ENCODE measurements around the gene SEPTIN12. TPM values are rescaled to one million over a fixed set of nuclear protein-coding genes. Genes with fewer than 3 reads are reported as not detected.

The SEPTIN12 gene
- polyA plus RNA-seq, 2 donors = 0.07 TPM; not detected in 1

DNA sequence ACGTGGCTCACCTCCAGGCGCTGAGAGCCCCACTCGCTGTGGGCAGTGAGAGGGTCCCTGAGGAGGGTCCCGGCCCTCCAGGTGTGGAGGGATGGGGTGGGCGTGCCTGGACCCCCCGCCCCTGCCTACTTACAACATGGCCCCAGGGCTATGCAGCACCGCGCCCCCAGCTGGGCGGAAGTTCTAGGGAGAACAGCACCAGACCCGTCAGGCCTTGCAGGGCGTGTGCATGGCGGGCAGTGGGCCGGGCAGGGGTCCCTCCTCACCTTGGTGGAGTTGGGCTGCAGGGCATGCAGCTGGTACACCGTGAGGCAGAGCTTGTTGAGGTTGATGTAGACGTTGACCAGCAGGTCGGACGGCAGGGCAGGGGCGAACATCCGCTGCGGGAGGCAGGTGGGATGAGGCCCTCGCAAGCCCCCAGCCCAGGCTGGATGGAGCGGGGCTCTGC, 9.7 kb upstream of the SEPTIN12 start:
- Histone ChIP-seq H3K27ac (ENCODE audit: low read depth in 2 of 2, low read length in 1 of 2) (no peak overlapping the region), H3K27me3 (ENCODE audit: control insufficient read depth in 1 of 2, insufficient read depth in 2 of 2, low read length in 2 of 2) (no peaks in the 10 kb centered on the region), H3K4me3 (ENCODE audit: low read depth in 1 of 2, low read length in 2 of 2) (no peak overlapping the region), H3K9me3 (ENCODE audit: control insufficient read depth in 2 of 2, insufficient read depth in 1 of 2, low read depth in 1 of 2, low read length in 1 of 2) (no peaks in the 10 kb centered on the region), H3K4me1 (ENCODE audit: control insufficient read depth in 2 of 2, insufficient read depth in 2 of 2, low read length in 1 of 2) (peaks cover 0 to 16% of the 10 kb centered on the region in 2 donors), H3K36me3 (ENCODE audit: control insufficient read depth in 2 of 2, insufficient read depth in 2 of 2, low read length in 1 of 2) (peaks cover 7 to 23% of the 10 kb centered on the region in 2 donors)
- WGBS, 2 donors = 89 to 90% methylated on average over 22 of the region's 22 CpGs

- Histone ChIP-seq H3K27ac (ENCODE audit: low read depth in 2 of 2, low read length in 1 of 2) (no peak overlapping the region), H3K4me3 (ENCODE audit: low read depth in 1 of 2, low read length in 2 of 2) (no peak overlapping the region), H3K36me3 (ENCODE audit: control insufficient read depth in 2 of 2, insufficient read depth in 2 of 2, low read length in 1 of 2) (peaks cover 7 to 23% of the 10 kb centered on the region in 2 donors), H3K4me1 (ENCODE audit: control insufficient read depth in 2 of 2, insufficient read depth in 2 of 2, low read length in 1 of 2) (peaks cover 0 to 16% of the 10 kb centered on the region in 2 donors), H3K9me3 (ENCODE audit: control insufficient read depth in 2 of 2, insufficient read depth in 1 of 2, low read depth in 1 of 2, low read length in 1 of 2) (no peaks in the 10 kb centered on the region), H3K27me3 (ENCODE audit: control insufficient read depth in 1 of 2, insufficient read depth in 2 of 2, low read length in 2 of 2) (no peaks in the 10 kb centered on the region)
- WGBS, 2 donors = 88 to 91% methylated on average over 20 to 21 of the region's 21 CpGs
Measured at GRCh38 chr16:4796982-4797804, 9.0 kb upstream of the SEPTIN12 start.

DNA sequence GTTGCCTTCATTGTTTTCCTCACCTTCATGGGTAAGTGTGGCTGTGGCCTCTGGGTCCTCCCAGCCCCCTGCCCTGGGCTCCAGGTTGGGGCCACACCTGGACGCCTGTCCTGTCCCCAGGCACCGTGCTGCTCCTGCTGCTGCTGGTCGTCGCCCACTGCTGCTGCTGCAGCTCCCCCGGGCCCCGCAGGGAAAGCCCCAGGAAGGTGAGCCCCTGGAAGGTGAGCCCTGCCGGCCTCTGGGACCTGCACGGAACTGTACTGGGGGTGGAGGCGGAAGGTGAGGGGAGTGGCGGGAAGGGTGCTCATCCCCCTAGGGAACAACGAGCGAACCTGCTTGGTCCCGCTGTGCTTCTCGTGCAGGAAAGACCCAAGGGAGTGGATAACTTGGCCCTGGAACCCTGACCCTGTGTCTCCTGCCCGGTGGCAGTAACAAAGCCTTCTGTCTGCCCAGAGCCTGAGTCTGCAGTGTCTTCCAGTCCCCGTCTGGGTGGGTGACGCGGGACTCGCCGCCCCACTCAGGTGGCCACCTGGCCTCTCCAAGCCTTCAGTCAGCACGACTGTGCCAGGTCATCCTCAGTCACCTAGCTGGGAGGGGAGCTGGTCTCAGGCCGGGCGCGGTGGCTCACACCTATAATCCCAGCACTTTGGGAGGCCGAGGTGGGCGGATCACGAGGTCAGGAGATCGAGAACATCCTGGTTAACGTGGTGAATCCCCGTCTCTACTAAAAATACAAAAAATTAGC, 7.9 kb upstream of the SEPTIN12 start:
- H3K4me1 ChIP-seq (ENCODE audit: control insufficient read depth in 2 of 2, insufficient read depth in 2 of 2, low read length in 1 of 2) = peaks cover 0 to 10% of the 10 kb centered on the region in 2 donors
- no peaks in the 10 kb centered on the region for H3K9me3 ChIP-seq (ENCODE audit: control insufficient read depth in 2 of 2, insufficient read depth in 1 of 2, low read depth in 1 of 2, low read length in 1 of 2)
- H3K4me3 ChIP-seq (ENCODE audit: low read depth in 1 of 2, low read length in 2 of 2) = no peak overlapping the region
- H3K27me3 ChIP-seq (ENCODE audit: control insufficient read depth in 1 of 2, insufficient read depth in 2 of 2, low read length in 2 of 2) = no peaks in the 10 kb centered on the region
- H3K36me3 ChIP-seq (ENCODE audit: control insufficient read depth in 2 of 2, insufficient read depth in 2 of 2, low read length in 1 of 2) = peaks cover 7 to 23% of the 10 kb centered on the region in 2 donors
- H3K27ac ChIP-seq (ENCODE audit: low read depth in 2 of 2, low read length in 1 of 2) = no peak overlapping the region
- 79 to 89% methylated on average over 30 of the region's 30 CpGs for WGBS, 2 donors

- Histone ChIP-seq H3K27me3 (ENCODE audit: control insufficient read depth in 1 of 2, insufficient read depth in 2 of 2, low read length in 2 of 2) (no peaks in the 10 kb centered on the region), H3K9me3 (ENCODE audit: control insufficient read depth in 2 of 2, insufficient read depth in 1 of 2, low read depth in 1 of 2, low read length in 1 of 2) (no peaks in the 10 kb centered on the region), H3K4me3 (ENCODE audit: low read depth in 1 of 2, low read length in 2 of 2) (peak within 1 kb of the TSS; percentile 5 to 19), H3K36me3 (ENCODE audit: control insufficient read depth in 2 of 2, insufficient read depth in 2 of 2, low read length in 1 of 2) (peaks cover 7 to 20% of the 10 kb centered on the region in 2 donors), H3K27ac (ENCODE audit: low read depth in 2 of 2, low read length in 1 of 2) (no peak within 1 kb of the TSS), H3K4me1 (ENCODE audit: control insufficient read depth in 2 of 2, insufficient read depth in 2 of 2, low read length in 1 of 2) (peaks cover 0 to 4% of the 10 kb centered on the region in 2 donors)
- WGBS, 2 donors = 56 to 69% methylated on average over 14 of the region's 14 CpGs
Measured at GRCh38 chr16:4795181-4795827, 7.2 kb upstream of the SEPTIN12 start, which contains the start of gene SMIM22. Gene SMIM22, plus strand, starts transcription at chr16:4795369. Its CDS starts 366 bp downstream, at chr16:4795735.

DNA sequence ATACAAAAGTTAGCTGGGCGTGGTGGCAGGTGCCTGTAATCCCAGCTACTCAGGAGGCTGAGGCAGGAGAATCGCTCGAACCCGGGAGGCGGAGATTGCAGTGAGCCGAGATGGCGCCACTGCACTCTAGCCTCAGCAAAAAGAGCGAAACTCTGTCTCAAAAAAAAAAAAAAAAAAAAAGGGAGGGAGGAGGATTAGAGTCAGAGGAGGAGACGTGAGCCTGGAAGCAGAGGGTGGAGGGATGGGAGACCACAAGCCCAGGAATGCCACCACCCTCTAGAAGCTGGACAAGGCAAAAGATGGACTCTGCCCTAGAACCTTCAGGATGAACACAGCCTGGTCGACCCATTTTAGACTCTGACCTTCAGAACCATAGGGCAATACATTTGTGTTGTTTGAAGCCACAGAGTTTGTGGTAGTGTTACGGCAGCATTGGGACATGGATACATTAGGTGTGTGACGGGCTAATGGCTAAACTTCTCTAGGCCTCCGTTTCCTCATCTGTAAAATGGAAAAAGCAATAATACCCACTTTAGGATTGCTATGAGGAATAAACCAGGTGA, 4.9 kb upstream of the SEPTIN12 start:
- Histone ChIP-seq H3K9me3 (ENCODE audit: control insufficient read depth in 2 of 2, insufficient read depth in 1 of 2, low read depth in 1 of 2, low read length in 1 of 2) (no peaks in the 10 kb centered on the region), H3K36me3 (ENCODE audit: control insufficient read depth in 2 of 2, insufficient read depth in 2 of 2, low read length in 1 of 2) (peaks cover 4 to 10% of the 10 kb centered on the region in 2 donors), H3K4me3 (ENCODE audit: low read depth in 1 of 2, low read length in 2 of 2) (no peak overlapping the region), H3K27ac (ENCODE audit: low read depth in 2 of 2, low read length in 1 of 2) (no peak overlapping the region), H3K27me3 (ENCODE audit: control insufficient read depth in 1 of 2, insufficient read depth in 2 of 2, low read length in 2 of 2) (no peaks in the 10 kb centered on the region), H3K4me1 (ENCODE audit: control insufficient read depth in 2 of 2, insufficient read depth in 2 of 2, low read length in 1 of 2) (peaks cover 0 to 3% of the 10 kb centered on the region in 2 donors)
- whole genome bisulfite sequencing, 2 donors = 70 to 75% methylated on average over 12 to 13 of the region's 13 CpGs

GRCh38 chr16:4790871-4791270, 2.7 kb upstream of the SEPTIN12 start:
- H3K9me3 ChIP-seq (ENCODE audit: control insufficient read depth in 2 of 2, insufficient read depth in 1 of 2, low read depth in 1 of 2, low read length in 1 of 2) = no peaks in the 10 kb centered on the region
- no peaks in the 10 kb centered on the region for H3K36me3 ChIP-seq (ENCODE audit: control insufficient read depth in 2 of 2, insufficient read depth in 2 of 2, low read length in 1 of 2)
- peaks cover 0 to 3% of the 10 kb centered on the region in 2 donors for H3K4me1 ChIP-seq (ENCODE audit: control insufficient read depth in 2 of 2, insufficient read depth in 2 of 2, low read length in 1 of 2)
- H3K27me3 ChIP-seq (ENCODE audit: control insufficient read depth in 1 of 2, insufficient read depth in 2 of 2, low read length in 2 of 2) = no peaks in the 10 kb centered on the region
- H3K27ac ChIP-seq (ENCODE audit: low read depth in 2 of 2, low read length in 1 of 2) = no peak overlapping the region
- 76 to 77% methylated on average over 10 of the region's 10 CpGs for WGBS, 2 donors
- H3K4me3 ChIP-seq (ENCODE audit: low read depth in 1 of 2, low read length in 2 of 2) = no peak overlapping the region

DNA sequence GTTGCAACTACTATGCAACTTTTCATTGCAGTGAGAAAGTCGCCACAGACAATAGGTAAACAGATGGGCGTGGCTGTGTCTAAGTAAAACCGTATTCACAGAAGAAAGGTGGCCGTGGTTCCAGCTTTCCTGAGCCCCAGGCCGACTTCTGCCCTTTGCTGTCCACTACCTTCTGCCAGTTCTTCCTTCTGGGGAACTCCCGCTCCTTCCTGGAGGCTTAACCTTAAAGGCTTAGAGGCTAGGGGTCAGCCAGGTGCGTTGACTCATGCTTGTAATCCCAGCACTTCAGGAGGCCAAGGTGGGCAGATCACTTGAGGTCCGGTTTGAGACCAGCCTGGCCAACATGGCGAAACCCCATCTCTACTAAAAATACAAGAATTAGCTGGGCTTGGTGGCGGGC, 2.1 kb upstream of the SEPTIN12 start:
- Histone ChIP-seq H3K4me1 (ENCODE audit: control insufficient read depth in 2 of 2, insufficient read depth in 2 of 2, low read length in 1 of 2) (peaks cover 0 to 3% of the 10 kb centered on the region in 2 donors), H3K27ac (ENCODE audit: low read depth in 2 of 2, low read length in 1 of 2) (no peak overlapping the region), H3K36me3 (ENCODE audit: control insufficient read depth in 2 of 2, insufficient read depth in 2 of 2, low read length in 1 of 2) (no peaks in the 10 kb centered on the region), H3K27me3 (ENCODE audit: control insufficient read depth in 1 of 2, insufficient read depth in 2 of 2, low read length in 2 of 2) (no peaks in the 10 kb centered on the region), H3K9me3 (ENCODE audit: control insufficient read depth in 2 of 2, insufficient read depth in 1 of 2, low read depth in 1 of 2, low read length in 1 of 2) (no peaks in the 10 kb centered on the region), H3K4me3 (ENCODE audit: low read depth in 1 of 2, low read length in 2 of 2) (no peak overlapping the region)
- WGBS, 2 donors = 73% methylated on average over 10 of the region's 10 CpGs

- no peaks in the 10 kb centered on the region for H3K36me3 ChIP-seq (ENCODE audit: control insufficient read depth in 2 of 2, insufficient read depth in 2 of 2, low read length in 1 of 2)
- 88 to 90% methylated on average over 7 of the region's 7 CpGs for WGBS, 2 donors
- H3K4me1 ChIP-seq (ENCODE audit: control insufficient read depth in 2 of 2, insufficient read depth in 2 of 2, low read length in 1 of 2) = peaks cover 0 to 3% of the 10 kb centered on the region in 2 donors
- no peaks in the 10 kb centered on the region for H3K9me3 ChIP-seq (ENCODE audit: control insufficient read depth in 2 of 2, insufficient read depth in 1 of 2, low read depth in 1 of 2, low read length in 1 of 2)
- H3K4me3 ChIP-seq (ENCODE audit: low read depth in 1 of 2, low read length in 2 of 2) = no peak overlapping the region
- H3K27ac ChIP-seq (ENCODE audit: low read depth in 2 of 2, low read length in 1 of 2) = no peak overlapping the region
- no peaks in the 10 kb centered on the region for H3K27me3 ChIP-seq (ENCODE audit: control insufficient read depth in 1 of 2, insufficient read depth in 2 of 2, low read length in 2 of 2)
Measured at GRCh38 chr16:4788910-4789309, 765 bp upstream of the SEPTIN12 start.

- no peak overlapping the region for H3K4me3 ChIP-seq (ENCODE audit: low read depth in 1 of 2, low read length in 2 of 2)
- H3K27ac ChIP-seq (ENCODE audit: low read depth in 2 of 2, low read length in 1 of 2) = no peak overlapping the region
- H3K9me3 ChIP-seq (ENCODE audit: control insufficient read depth in 2 of 2, insufficient read depth in 1 of 2, low read depth in 1 of 2, low read length in 1 of 2) = no peaks in the 10 kb centered on the region
- H3K36me3 ChIP-seq (ENCODE audit: control insufficient read depth in 2 of 2, insufficient read depth in 2 of 2, low read length in 1 of 2) = no peaks in the 10 kb centered on the region
- no peaks in the 10 kb centered on the region for H3K27me3 ChIP-seq (ENCODE audit: control insufficient read depth in 1 of 2, insufficient read depth in 2 of 2, low read length in 2 of 2)
- peaks cover 0 to 3% of the 10 kb centered on the region in 2 donors for H3K4me1 ChIP-seq (ENCODE audit: control insufficient read depth in 2 of 2, insufficient read depth in 2 of 2, low read length in 1 of 2)
- 63 to 64% methylated on average over 9 of the region's 9 CpGs for WGBS, 2 donors
Measured at GRCh38 chr16:4788489-4788889, 344 bp upstream of the SEPTIN12 start.

Data from esophagus (tissue), 2 donors.